Epithelial cell of alveolus of lung (primary cell): ENCODE results near the gene ARL6IP1. TPM values are rescaled to one million over a fixed set of nuclear protein-coding genes. Genes with fewer than 3 reads are reported as not detected.

Source experiments
- total RNA-seq: library from RNA; depleted of rRNA; stranded (reverse); fragments of >200 nt; gene quantifications from 2 replicates; pipeline ENCODE4 v1.2.1, GENCODE V29; 2015

The ARL6IP1 gene
- total RNA-seq, result 168 and 182 TPM in 2 replicates

GRCh38 chr16:18801145-18801972 lies at the start of gene ARL6IP1:
Gene ARL6IP1, minus strand, starts transcription at chr16:18801549. Its CDS starts 83 bp downstream, at chr16:18801466.

GRCh38 chr16:18789850-18790706 lies 11.3 kb downstream of the ARL6IP1 start, which contains the start of gene RPS15A:
Gene RPS15A, minus strand, starts transcription at chr16:18790334. Its CDS starts 1,221 bp downstream, at chr16:18789113.

Other genes with a start within 250 kb of the ARL6IP1 start
- 41.0 and 161 TPM in 2 replicates for gene NOMO2, start 239.5 kb downstream of the ARL6IP1 start, total RNA-seq
- gene RPS15A, start 11.2 kb downstream of the ARL6IP1 start, total RNA-seq, result 3,319 and 3,960 TPM in 2 replicates
- 23.5 and 29.6 TPM in 2 replicates for gene SMG1, start 124.9 kb upstream of the ARL6IP1 start, total RNA-seq
- gene TMC7, start 182.4 kb upstream of the ARL6IP1 start, total RNA-seq, result 0.26 TPM in 1 of 2 replicates, not detected in the other